ENCODE data around the gene DOCK1. TPM values are rescaled to one million over a fixed set of nuclear protein-coding genes. Genes with fewer than 3 reads are reported as not detected.

The DOCK1 gene
- total RNA-seq, 4 donors from 2014 or later, result 60.6 to 136 (median 92.7) TPM

- Histone ChIP-seq H3K27me3 (no peaks in the 10 kb centered on the region), H3K4me3 (no peak overlapping the region), H3K4me1 (no peaks in the 10 kb centered on the region), H3K27ac (no peak overlapping the region), H3K36me3 (peaks cover 50% of the 10 kb centered on the region), H3K9me3 (no peaks in the 10 kb centered on the region)
- DNase-seq (ENCODE audit: low spot score in 2 of 2), result no peak
- no peak for TF ChIP-seq CTCF (IDR thresholded peaks at IDR 0.05)
- TF ChIP-seq POLR2A (IDR thresholded peaks at IDR 0.05), result no peak
- no peak for TF ChIP-seq POLR2AphosphoS5 (IDR thresholded peaks at IDR 0.05)
- no peak for TF ChIP-seq EP300 (IDR thresholded peaks at IDR 0.05)
- WGBS, result 94% methylated on average over 3 of the region's 3 CpGs
Measured at GRCh38 chr10:127073666-127074065, 168.4 kb downstream of the DOCK1 start.

GRCh38 chr10:127079392-127079791 lies 174.2 kb downstream of the DOCK1 start:
- peaks cover 25% of the 10 kb centered on the region for H3K36me3 ChIP-seq
- no peak overlapping the region for H3K4me3 ChIP-seq
- no peaks in the 10 kb centered on the region for H3K27me3 ChIP-seq
- no peak for DNase-seq (ENCODE audit: low spot score in 2 of 2)
- no peak overlapping the region for H3K27ac ChIP-seq
- H3K9me3 ChIP-seq, result no peaks in the 10 kb centered on the region
- TF ChIP-seq EP300 (IDR thresholded peaks at IDR 0.05) (no peak), CTCF (IDR thresholded peaks at IDR 0.05) (no peak), POLR2A (IDR thresholded peaks at IDR 0.05) (no peak), POLR2AphosphoS5 (IDR thresholded peaks at IDR 0.05) (no peak)
- H3K4me1 ChIP-seq, result no peaks in the 10 kb centered on the region
- 98% methylated on average over 3 of the region's 3 CpGs for WGBS

GRCh38 chr10:127080317-127080716 lies 175.1 kb downstream of the DOCK1 start:
- peaks cover 22% of the 10 kb centered on the region for H3K36me3 ChIP-seq
- WGBS, result 71% methylated on average over 4 of the region's 4 CpGs

GRCh38 chr10:127081851-127082345 lies 176.7 kb downstream of the DOCK1 start:
- TF ChIP-seq POLR2A (IDR thresholded peaks at IDR 0.05) (no peak), CTCF (IDR thresholded peaks at IDR 0.05) (no peak), EP300 (IDR thresholded peaks at IDR 0.05) (no peak), POLR2AphosphoS5 (IDR thresholded peaks at IDR 0.05) (no peak)
- no peak for DNase-seq (ENCODE audit: low spot score in 2 of 2)
- H3K36me3 ChIP-seq, result peaks cover 18% of the 10 kb centered on the region
- H3K4me1 ChIP-seq, result no peaks in the 10 kb centered on the region
- no peak overlapping the region for H3K4me3 ChIP-seq
- no peaks in the 10 kb centered on the region for H3K9me3 ChIP-seq
- no peaks in the 10 kb centered on the region for H3K27me3 ChIP-seq
- H3K27ac ChIP-seq, result no peak overlapping the region
- 82% methylated on average over 10 of the region's 10 CpGs for WGBS

More at GRCh38 chr10:127080317-127080716, 175.1 kb downstream of the DOCK1 start:
- TF ChIP-seq EP300 (IDR thresholded peaks at IDR 0.05) (no peak), POLR2AphosphoS5 (IDR thresholded peaks at IDR 0.05) (no peak), CTCF (IDR thresholded peaks at IDR 0.05) (no peak), POLR2A (IDR thresholded peaks at IDR 0.05) (no peak)
- Histone ChIP-seq H3K4me3 (no peak overlapping the region), H3K27me3 (no peaks in the 10 kb centered on the region), H3K27ac (no peak overlapping the region), H3K4me1 (no peaks in the 10 kb centered on the region), H3K9me3 (no peaks in the 10 kb centered on the region)
- no peak for DNase-seq (ENCODE audit: low spot score in 2 of 2)

- H3K27ac ChIP-seq, result no peak overlapping the region
- peaks cover 18% of the 10 kb centered on the region for H3K36me3 ChIP-seq
- no peak for DNase-seq (ENCODE audit: low spot score in 2 of 2)
Measured at GRCh38 chr10:127082651-127083050, 177.4 kb downstream of the DOCK1 start.

More at GRCh38 chr10:127082651-127083050, 177.4 kb downstream of the DOCK1 start:
- 93% methylated on average over 4 of the region's 4 CpGs for whole genome bisulfite sequencing
- Histone ChIP-seq H3K27me3 (no peaks in the 10 kb centered on the region), H3K4me3 (no peak overlapping the region), H3K9me3 (no peaks in the 10 kb centered on the region), H3K4me1 (no peaks in the 10 kb centered on the region)
- no peak for TF ChIP-seq CTCF (IDR thresholded peaks at IDR 0.05)
